Measurements from ENCODE around the gene CEACAM6.
"Not testable (repeated sequence)": the region's sequence is repeated elsewhere in the genome, so short reads cannot be mapped to it uniquely, and the experiment has no call there.

DNA sequence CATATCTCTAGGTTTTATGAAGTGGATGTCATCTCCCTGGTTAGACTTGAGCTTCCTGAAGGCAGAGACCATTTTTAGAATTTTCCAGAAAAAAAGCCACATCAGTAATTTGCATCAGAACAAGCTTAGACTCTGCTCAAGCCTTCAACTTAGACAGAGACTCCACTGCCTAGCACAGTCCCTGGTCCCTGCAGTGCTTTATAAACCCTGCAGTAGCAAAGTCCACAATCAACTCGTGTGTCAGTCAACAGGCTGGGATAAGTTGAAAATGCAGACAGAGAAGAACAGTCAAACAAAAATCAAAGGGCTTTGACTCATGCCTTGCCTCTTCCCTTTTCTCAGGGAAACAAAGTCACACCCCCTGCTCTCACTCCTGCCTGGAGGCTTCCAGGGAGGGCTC lies 33.2 kb downstream of the CEACAM6 start:
- TF ChIP-seq POLR2A, EP300 (IDR thresholded peaks at IDR 0.05): not testable (repeated sequence)
